GM12864 (cell line): ENCODE results near the gene NUF2.

Source experiments
- DNase-seq: peaks from one replicate; pipeline ENCODE4 v3.0.0-alpha.2; 2011; ENCODE audit warnings: low read depth
- H3K4me3 ChIP-seq: 2 replicates; pipeline ENCODE4 v1.5.1; 2011; ENCODE audit warnings: mild to moderate bottlenecking, low read depth, low read length, control low read depth
- TF ChIP-seq, protein P1 (sequence below): IDR thresholded peaks from 2 replicates; pipeline ENCODE4 v1.5.1; 2011; ENCODE audit warnings: low read depth, mild to moderate bottlenecking, moderate library complexity, low read length, control low read depth, inconsistent platforms; ENCODE audit errors: missing control alignments

NUF2 gene

DNA sequence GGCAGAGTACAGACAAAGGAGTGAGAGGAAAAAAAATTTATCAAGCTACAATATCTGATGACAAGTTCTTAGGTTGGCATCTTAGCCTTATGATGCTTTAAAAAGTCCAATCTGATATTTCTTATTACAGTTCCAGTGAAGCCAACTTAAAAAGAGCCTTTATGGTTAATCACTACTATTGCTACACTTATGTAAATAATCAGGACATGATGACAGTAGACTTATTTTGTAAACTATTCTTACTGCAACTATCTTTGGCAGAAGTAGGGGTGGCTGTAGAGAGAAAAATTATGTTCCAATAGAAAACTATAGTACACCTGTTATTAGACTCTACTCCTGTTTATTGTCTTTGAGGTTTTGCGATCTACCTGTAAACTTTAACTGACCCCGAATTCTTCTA is 25.8 kb upstream of the NUF2 start:
- TF ChIP-seq, protein P1, sequence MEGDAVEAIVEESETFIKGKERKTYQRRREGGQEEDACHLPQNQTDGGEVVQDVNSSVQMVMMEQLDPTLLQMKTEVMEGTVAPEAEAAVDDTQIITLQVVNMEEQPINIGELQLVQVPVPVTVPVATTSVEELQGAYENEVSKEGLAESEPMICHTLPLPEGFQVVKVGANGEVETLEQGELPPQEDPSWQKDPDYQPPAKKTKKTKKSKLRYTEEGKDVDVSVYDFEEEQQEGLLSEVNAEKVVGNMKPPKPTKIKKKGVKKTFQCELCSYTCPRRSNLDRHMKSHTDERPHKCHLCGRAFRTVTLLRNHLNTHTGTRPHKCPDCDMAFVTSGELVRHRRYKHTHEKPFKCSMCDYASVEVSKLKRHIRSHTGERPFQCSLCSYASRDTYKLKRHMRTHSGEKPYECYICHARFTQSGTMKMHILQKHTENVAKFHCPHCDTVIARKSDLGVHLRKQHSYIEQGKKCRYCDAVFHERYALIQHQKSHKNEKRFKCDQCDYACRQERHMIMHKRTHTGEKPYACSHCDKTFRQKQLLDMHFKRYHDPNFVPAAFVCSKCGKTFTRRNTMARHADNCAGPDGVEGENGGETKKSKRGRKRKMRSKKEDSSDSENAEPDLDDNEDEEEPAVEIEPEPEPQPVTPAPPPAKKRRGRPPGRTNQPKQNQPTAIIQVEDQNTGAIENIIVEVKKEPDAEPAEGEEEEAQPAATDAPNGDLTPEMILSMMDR = no peak
- H3K4me3 ChIP-seq = no peak overlapping the region
- no peak for DNase-seq

- H3K4me3 ChIP-seq = no peak overlapping the region
- TF ChIP-seq, protein P1 = no peak
- no peak for DNase-seq
These were observed 25.1 kb upstream of the NUF2 start for GRCh38 chr1:163296504-163297263.

GRCh38 chr1:163298365-163298764 is 23.4 kb upstream of the NUF2 start:
- H3K4me3 ChIP-seq = no peak overlapping the region
- DNase-seq = no peak
- TF ChIP-seq, protein P1 = no peak

DNA sequence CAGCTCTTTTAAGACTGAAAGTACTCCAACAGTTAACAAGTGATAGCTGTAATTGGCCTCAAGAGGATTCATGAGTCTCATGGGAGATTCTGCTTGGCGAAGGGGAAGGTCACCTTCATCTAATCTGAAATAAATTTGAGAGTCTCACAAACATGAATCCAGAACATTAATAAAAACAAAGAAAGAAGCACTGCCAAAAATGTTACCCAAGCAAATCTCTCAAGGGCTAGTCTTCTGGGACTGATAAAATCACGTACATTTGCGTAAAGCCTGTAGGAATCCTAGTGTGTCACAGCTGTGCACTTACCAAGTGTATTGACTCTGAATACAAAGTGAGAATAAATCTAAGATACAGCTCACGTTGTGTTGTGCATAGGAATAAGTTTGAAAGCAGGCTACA is 21.2 kb upstream of the NUF2 start:
- TF ChIP-seq, protein P1 = no peak
- no peak for DNase-seq
- H3K4me3 ChIP-seq = no peak overlapping the region

DNA sequence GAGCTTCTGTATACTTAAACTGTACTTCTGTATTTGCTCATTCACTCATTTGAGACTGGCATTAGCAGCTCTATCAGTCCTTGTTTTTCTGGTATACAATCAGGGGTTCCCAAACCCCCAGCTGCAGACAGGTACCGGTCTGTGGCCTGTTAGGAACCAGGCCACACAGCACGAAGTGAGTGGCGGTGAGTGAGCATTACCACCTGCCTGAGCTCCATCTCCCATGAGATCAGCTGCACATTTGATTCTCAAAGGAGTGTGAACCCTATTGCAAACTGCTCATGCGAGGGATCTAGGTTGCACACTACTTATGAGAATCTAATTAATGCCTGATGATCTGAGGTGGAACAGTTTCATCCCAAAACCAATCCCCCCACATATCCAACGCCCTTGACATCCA is 18.2 kb upstream of the NUF2 start:
- H3K4me3 ChIP-seq = no peak overlapping the region
- no peak for DNase-seq
- TF ChIP-seq, protein P1 = no peak

DNA sequence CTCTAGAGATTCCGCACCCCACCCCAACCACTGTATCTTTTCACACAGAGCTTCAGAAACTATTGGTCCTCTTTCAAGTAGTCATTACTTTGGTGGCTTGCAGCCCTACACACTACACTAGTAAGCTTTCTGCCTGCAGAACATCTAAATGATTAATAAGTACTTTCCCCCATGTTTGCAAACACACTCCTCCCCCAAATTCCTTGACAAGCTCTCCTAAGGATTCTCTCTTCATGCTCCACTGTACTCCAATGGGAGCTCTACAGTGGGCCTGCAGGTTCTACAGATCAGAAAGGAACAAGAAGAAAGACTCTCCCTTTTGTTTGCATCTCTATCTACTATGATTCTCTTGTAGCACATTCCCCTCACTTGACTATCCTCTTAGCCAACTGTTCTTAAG is 16.3 kb upstream of the NUF2 start:
- H3K4me3 ChIP-seq = no peak overlapping the region
- DNase-seq = no peak
- TF ChIP-seq, protein P1 = no peak
